OCI-LY3 (cell line): Measurements from ENCODE around the gene UMODL1.

Experiments used
- H2AFZ ChIP-seq: fragments of 200-600, 300-600 bp; shearing (Covaris generic); 2 replicates; pipeline ENCODE4 v1.6.0; 2014; ENCODE audit warnings: antibody characterized with exemption, low read depth, low read length
- H3K27ac ChIP-seq: fragments of 200-600, 300-600 bp; sonication (generic); 2 replicates; pipeline ENCODE4 v1.5.1; 2014; ENCODE audit warnings: mild to moderate bottlenecking, low read length, moderate library complexity, mixed read lengths
- H3K27me3 ChIP-seq: fragments of 200-600, 300-600 bp; sonication (generic); 2 replicates; pipeline ENCODE4 v1.6.1; 2014; ENCODE audit warnings: low read depth, low read length, mixed read lengths
- H3K36me3 ChIP-seq: fragments of 200-600, 300-600 bp; sonication (generic); replicated peaks from 2 replicates; pipeline ENCODE3; 2014; ENCODE audit warnings: low read depth, low read length, mixed read lengths
- H3K4me1 ChIP-seq: fragments of 300-600, 200-600 bp; sonication (generic); 2 replicates; pipeline ENCODE4 v1.6.1; 2014; ENCODE audit warnings: low read length, mixed read lengths
- H3K4me2 ChIP-seq: fragments of 200-600, 300-600 bp; sonication (generic); 2 replicates; pipeline ENCODE4 v1.6.1; 2014; ENCODE audit warnings: low read length, mixed read lengths
- H3K4me3 ChIP-seq: fragments of 300-600, 200-600 bp; sonication (generic); 2 replicates; pipeline ENCODE4 v1.5.1; 2014; ENCODE audit warnings: antibody characterized with exemption, mild to moderate bottlenecking, low read length, moderate library complexity
- H3K79me2 ChIP-seq: fragments of 300-600, 200-600 bp; shearing (Covaris generic); 2 replicates; pipeline ENCODE4 v1.6.1; 2014; ENCODE audit warnings: mild to moderate bottlenecking, low read length, mixed read lengths
- H3K9ac ChIP-seq: fragments of 300-600, 200-600 bp; shearing (Covaris generic); 2 replicates; pipeline ENCODE4 v1.6.0; 2014; ENCODE audit warnings: mild to moderate bottlenecking, low read length, moderate library complexity
- H3K9me3 ChIP-seq: fragments of 200-600, 300-600 bp; shearing (Covaris generic); 2 replicates; pipeline ENCODE4 v1.6.1; 2014; ENCODE audit warnings: low read length, mixed read lengths; ENCODE audit not compliant: insufficient read depth
- H4K20me1 ChIP-seq: fragments of 200-600, 300-600 bp; sonication (generic); 2 replicates; pipeline ENCODE4 v1.6.1; 2016; ENCODE audit warnings: low read length, mixed read lengths; ENCODE audit not compliant: insufficient read depth
- CTCF ChIP-seq: fragments of 200-600, 300-600 bp; sonication (generic); IDR thresholded peaks from 2 replicates; pipeline ENCODE4 v1.5.1; 2014; ENCODE audit warnings: antibody characterized with exemption, low read length, low read depth
- EZH2phosphoT487 ChIP-seq: fragments of 200-600 bp; shearing (Covaris generic); IDR thresholded peaks from 2 replicates; pipeline ENCODE4 v1.6.1; 2018; ENCODE audit warnings: antibody characterized with exemption, mixed run types, low read depth

UMODL1 gene

GRCh38 chr21:42106425-42106824 is 35.3 kb downstream of the UMODL1 start:
- Histone ChIP-seq H3K9me3 (no peaks in the 10 kb centered on the region), H3K4me1 (peaks cover 8% of the 10 kb centered on the region; the same call in 1 of the 2 replicates), H3K9ac (no peak overlapping the region), H3K36me3 (no peaks in the 10 kb centered on the region), H3K4me3 (no peak overlapping the region), H3K79me2 (no peaks in the 10 kb centered on the region), H3K4me2 (no peak overlapping the region), H3K27ac (no peak overlapping the region), H3K27me3 (peaks cover 13% of the 10 kb centered on the region), H2AFZ (no peak overlapping the region), H4K20me1 (no peaks in the 10 kb centered on the region)
- TF ChIP-seq EZH2phosphoT487 (no peak), CTCF (no peak)

GRCh38 chr21:42107177-42107880 is 36.2 kb downstream of the UMODL1 start:
- Histone ChIP-seq H3K9ac (no peak overlapping the region), H2AFZ (peak overlapping the region; percentile 77), H3K9me3 (no peaks in the 10 kb centered on the region), H4K20me1 (no peaks in the 10 kb centered on the region), H3K27me3 (peaks cover 5% of the 10 kb centered on the region), H3K4me1 (peaks cover 8% of the 10 kb centered on the region; the same call in 1 of the 2 replicates), H3K27ac (no peak overlapping the region), H3K79me2 (no peaks in the 10 kb centered on the region), H3K4me3 (peak overlapping the region; percentile 68), H3K4me2 (peak overlapping the region; percentile 84), H3K36me3 (no peaks in the 10 kb centered on the region)
- TF ChIP-seq EZH2phosphoT487 (no peak), CTCF (no peak)

GRCh38 chr21:42107881-42108553 is 36.9 kb downstream of the UMODL1 start:
- Histone ChIP-seq H4K20me1 (no peaks in the 10 kb centered on the region), H3K4me2 (peak overlapping the region; percentile 84), H3K9me3 (no peaks in the 10 kb centered on the region), H3K4me1 (peaks cover 8% of the 10 kb centered on the region; the same call in 1 of the 2 replicates), H3K27me3 (peaks cover 7% of the 10 kb centered on the region), H3K79me2 (no peaks in the 10 kb centered on the region), H3K4me3 (peak overlapping the region; percentile 68), H3K36me3 (no peaks in the 10 kb centered on the region), H3K9ac (no peak overlapping the region; the same call in 1 of the 2 replicates), H2AFZ (peak overlapping the region; percentile 84), H3K27ac (no peak overlapping the region)
- TF ChIP-seq CTCF (peak; percentile 68), EZH2phosphoT487 (no peak)
